HG02970 (cell line): ENCODE data around the gene ABT1.

ENCODE experiments used
- ATAC-seq: cut with Tn5 transposase; IDR thresholded peaks from one replicate; pipeline ENCODE4 v1.9.1; 2021; ENCODE audit warnings: mild to moderate bottlenecking, moderate library complexity, moderate number of reproducible peaks; ENCODE audit not compliant: unreplicated experiment, low FRiP score

Gene ABT1

DNA sequence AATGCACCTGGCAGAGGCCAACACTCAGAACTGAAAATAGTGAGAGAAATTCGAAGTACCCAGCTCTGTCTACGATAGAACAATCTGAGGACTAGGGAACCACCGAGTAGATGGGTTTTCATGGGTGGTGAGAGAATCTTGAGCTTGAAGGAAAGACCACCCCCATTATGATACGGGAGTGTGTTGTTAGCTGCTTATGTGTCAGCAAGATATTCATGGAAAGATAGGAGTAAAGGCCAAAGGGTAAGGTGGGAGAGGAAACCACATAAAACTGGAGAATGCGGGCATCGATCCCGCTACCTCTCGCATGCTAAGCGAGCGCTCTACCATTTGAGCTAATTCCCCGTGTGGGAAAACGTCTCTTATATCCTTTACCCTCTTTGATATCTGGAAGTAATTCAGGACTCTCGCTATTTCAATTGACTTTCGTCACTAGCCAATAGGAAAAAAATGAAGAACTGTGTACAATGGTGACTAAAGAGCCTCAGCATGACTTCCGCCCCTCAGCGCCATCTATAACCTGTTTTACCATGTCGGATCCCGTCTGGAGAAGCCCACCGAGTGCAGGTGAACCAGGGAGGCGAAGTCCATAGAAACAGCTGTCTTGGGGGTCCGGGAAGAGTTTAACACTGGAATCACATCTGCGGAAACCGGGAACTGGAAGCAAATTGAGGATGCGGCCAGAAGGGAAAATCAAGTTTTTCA lies 25.0 kb upstream of the ABT1 start:
- no peak for ATAC-seq

DNA sequence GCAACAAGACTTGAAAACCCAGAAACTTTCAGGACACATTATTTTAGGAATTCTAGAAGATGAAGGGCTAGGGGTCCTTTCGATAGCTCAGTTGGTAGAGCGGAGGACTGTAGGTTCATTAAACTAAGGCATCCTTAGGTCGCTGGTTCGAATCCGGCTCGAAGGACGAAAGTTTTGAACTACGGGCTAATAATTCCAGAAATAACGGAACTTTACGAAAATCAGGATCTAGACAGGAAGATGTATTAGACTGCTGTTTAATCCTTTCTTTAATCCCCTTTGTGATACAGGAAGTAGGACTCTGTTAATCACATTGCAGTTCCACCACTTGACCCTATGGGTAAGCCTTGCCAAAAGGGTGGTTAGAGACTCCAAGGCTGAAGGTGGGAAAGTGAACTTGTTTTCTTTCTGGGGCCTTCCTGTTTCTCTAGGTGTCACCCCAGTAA lies 21.2 kb upstream of the ABT1 start:
- ATAC-seq: no peak

DNA sequence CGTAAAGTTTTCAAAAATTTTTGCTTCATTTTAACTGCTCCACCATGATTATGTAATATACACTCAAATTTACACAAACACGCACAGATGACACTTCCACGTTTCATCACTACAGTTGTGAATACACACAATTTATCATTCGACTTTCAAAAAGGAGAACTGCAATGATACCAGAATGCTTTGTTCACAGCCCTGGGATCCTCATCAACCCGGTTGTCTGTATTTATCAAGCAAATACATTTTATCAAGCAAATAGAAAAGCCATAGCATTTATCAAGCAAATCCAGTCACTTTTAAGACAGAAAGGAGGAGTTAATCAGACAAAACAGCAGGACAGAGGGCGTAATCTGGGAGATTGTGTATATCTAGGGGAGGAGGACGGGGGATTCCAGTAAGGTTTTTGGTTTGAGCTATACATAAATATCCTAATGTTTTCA lies 20.3 kb upstream of the ABT1 start:
- ATAC-seq: no peak

DNA sequence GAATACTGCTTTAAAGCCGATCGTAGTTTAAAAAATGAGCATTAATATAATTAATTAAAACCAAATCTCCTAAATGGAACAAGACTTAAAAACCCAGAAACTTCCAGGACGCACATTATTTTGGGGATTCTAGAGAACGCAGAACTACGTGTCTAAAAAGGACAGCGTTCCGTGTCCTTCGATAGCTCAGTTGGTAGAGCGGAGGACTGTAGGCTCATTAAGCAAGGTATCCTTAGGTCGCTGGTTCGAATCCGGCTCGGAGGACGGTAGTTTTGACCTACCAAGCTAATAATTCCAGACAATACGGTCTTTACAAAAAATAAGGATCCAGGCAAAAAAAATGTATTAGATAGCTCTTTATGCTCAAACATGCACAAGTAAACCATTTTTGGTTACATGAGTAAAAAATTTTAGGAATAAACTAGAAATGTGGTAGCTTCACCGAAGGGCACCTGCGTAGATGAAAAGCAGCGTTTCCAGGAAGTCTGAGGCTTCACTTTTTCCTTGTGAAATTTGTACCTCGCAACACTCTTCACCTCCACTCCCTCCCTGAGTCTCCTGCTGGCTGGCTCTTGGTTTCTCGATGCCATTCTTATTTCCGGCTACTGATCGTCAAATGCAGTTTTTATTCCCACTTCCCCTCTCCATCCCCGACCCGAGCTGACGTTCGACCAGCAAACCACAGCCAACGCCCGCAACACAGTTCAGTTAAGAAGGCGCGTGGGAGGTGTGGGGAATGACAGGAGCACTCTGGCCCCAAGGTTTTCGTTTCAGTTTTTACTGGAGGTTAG lies 19.6 kb upstream of the ABT1 start:
- no peak for ATAC-seq

DNA sequence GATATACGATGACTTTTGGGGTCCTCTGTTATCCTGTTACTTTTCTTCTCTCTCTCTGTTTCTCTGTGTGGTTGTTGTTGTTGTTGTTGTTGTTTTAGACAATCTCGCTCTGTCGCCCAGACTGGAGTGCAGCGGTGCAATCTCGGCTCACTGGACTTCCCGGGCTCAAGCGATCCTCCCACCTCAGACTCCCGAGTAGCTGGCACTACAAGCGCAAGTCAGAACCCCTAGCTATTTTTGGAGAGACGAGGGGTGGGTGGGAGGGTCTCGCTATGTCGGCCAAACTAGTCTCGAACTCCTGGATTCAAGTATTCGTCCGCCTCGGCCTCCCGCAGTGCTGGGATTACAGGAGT lies 19.1 kb upstream of the ABT1 start:
- ATAC-seq: no peak

DNA sequence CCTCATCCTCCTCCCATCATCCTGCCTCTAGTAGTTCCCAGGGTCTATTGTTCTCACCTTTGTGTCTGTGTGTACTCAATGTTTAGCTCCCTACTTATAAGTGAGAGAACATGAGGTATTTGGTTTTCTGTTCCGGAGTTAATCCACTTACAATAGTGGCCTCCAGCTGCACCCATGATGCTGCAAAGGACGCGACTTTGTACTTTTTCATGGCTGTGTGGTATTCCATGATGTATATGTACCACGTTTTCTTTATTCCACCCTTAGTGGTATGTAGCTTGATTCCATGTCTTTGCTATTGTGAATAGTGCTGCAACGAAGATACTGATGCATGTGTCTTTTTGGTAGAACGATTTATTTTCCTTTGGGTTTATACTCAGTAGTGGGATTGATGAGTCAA lies 18.5 kb upstream of the ABT1 start:
- ATAC-seq: no peak

DNA sequence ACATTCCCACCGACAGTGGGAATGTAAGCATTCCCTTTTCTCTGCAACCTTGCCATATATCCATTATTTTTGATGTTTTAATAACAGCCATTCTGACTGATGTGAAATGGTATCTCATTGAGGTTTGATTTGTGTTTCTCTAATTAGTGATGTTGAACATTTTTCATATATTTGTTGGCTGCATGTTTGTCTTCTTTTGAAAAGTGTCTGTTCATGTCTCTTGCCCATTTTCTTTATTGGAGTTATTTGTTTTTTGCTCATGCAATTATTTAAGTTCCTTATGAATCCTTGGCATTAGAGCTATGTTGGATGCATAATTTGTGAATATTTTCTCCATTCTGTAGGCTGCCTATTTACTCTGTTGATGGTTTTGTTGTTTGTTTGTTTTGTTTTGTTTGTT lies 18.0 kb upstream of the ABT1 start:
- no peak for ATAC-seq

DNA sequence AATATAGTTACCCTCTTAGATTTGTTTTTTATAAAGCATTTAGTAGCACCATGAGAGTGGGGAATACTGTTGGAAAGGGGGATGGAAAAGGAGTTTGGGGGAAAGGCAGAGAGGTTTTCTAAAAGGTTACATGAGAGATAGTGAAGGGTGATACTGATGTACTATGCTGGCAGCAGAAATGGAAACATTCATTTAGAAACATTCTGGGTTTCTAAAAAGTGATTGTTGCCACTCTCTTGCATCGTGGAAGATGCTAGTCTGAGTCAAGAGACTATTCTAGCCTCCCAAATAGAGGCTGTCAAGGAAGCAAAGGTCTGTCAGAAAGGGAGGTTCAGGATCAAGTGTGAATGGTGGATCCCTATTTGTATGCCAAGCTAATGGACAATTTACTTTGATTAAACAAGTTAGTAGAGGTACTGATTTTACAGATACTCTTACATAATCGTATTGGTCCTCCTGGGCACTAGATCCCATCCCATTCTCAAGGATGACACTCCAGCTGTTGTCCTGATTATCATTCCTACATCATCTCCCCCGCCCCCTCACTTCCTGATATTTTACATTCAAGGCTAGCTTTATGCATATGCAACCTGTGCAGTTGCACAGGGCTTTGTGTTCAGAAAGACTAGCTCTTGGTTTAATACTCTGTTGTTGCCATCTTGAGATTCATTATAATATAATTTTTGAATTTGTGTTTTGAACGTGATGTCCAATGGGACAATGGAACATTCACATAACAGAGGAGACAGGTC lies 15.4 kb upstream of the ABT1 start:
- ATAC-seq: no peak

DNA sequence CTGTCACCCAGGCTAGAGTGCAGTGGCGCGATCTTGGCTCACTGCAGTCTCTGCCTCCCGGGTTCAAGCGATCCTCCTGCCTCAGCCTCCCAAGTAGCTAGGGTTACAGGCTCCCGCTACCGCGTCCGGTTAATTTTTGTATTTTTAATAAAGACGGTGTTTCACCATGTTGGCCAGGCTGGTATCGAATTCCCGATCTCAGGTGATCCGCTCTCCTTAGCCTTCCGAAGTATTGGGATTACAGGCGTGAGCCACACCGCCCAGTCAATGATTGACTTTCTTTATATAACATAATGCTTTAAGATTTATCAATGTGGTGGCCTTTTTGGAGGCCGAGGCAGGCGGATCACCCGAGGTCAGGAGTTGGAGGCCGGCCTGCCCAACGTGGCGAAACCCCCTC lies 7.8 kb upstream of the ABT1 start:
- ATAC-seq: no peak

DNA sequence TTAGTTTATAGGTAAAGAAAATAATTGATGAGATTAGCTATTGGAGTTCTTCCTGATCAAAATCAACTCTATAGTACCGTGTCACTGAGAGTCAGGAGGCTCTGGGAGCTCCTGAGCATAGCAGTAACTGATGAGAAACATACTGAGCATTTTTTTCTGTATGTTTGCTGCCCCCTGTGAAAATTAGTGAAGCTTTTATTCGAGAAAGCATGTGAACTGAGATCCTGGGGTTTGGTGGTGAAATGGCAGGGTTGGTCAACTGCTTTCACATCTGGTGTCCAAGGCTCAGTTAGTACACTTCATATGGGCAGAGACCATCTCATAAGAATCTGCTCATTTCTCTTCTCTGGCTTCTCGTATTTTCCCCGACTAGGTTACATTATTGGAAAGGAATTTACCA lies 4.1 kb upstream of the ABT1 start:
- no peak for ATAC-seq

DNA sequence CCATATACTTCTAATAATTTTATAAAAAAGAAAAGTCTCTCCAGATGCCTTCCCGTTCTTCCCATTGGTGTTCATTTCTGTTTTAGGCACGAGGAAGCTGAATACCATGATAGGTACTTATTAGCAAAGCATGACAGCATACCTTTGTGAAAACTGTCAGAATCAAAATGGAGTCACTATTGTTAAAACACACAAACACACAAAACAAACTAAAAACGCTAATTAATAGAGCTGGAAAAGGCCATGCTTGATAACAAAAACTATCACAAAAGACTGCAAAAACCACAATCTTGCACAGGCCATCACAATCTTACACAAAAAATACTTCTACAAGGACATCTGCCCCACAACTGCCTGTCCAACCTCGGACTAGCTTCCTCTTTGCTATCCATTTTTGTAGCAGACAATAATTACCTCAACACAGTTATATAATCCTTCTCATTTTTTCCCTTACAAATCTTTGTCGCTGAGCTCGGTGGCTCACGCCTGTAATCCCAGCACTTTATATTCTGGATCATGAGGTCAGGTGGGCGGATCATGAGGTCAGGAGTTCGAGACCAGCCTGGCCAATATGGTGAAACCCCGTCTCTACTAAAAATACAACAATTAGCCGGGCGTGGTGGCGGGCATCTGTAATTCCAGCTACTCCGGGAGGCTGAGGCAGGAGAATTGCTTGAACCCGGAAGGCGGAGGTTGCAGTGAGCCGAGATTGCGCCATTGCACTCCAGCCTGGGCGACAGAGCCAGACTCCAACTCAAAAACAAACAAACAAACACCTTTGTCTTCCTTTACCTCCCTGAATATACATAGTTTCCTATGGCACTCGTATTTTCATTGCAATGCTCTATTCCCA lies 3.2 kb upstream of the ABT1 start:
- ATAC-seq: no peak

DNA sequence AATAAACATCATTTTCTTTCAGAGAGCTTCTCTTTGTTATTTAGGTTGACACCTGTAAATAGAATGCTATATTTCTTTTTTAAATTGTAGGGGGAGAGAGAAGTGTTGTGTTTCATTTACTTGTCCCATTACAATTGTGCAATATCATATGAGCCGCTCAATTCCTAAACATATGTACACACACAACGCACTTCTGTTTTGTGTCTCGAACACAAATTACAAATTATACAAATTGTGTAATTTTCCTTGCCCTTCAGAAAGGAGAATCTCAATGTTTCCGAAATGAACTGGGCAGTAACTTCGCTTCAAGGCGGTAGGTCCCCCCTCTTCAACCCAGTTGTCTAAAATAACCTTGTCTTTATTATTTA lies 2.6 kb upstream of the ABT1 start:
- no peak for ATAC-seq

DNA sequence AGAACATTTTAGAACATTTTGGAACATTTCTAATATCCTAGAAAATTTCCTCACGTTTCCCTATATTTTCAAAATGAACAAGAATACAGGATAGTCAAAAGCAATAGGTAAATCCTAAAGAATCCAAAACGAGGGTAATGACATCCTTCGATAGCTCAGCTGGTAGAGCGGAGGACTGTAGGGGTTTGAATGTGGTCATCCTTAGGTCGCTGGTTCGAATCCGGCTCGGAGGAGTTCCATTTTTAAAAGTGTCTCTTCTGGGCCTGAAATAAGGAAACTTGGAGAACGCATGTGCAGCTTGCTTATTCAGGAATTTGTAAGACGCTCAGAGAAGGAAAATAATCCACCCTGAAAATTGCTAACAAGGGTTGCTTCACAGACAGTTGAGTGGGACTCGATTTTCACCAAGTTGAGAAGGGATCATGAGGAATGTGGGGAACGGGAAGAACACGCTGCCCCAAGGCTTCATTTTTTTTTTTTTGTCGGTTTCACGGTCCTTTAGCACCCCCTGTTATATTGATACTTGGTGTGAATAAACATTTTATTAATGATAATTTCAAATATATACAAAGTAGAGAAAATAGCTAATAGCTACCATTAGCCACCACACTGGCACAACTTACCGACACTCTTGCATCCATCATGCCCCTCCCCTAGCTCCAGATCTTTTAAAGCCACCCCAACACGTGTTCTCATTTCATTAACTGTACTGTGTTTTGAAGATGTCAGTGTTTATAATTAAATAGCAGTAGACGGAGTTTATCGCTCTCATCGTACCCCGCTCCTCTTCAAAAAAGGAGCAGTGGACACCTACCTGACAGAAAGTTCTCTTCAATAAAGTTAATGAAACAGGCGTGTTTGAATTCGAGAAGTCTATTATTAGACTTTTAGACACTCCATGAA lies 1.8 kb upstream of the ABT1 start:
- no peak for ATAC-seq

DNA sequence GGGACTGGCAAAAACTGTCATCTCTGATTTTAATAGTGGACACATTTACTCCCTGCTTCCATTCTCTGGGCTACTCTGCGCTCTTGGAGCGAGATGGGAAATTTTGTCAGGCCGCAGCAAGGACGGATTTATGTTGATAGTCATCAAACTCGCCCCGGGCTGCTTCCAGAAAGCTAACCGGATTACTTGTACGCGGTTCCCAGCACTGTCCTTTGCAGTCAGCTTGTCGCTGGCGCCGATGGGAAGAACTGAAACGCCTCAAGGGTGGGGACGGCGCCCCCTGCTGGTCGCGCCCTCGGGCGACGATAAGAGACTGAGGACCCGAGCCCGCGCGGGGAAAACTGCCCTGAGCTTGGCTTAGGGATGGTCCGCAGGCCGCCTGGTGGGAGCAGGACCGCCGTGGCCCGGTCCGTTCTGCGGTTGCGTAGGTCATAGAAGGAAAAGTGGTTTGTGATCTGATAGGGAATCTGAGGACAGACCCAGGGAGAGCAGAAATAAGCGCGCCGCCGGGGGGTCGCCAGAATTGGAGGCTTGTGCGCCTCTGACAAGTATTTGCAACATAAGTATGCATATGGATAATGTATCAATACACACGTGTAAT lies 984 bp upstream of the ABT1 start:
- ATAC-seq: peak; percentile 46

DNA sequence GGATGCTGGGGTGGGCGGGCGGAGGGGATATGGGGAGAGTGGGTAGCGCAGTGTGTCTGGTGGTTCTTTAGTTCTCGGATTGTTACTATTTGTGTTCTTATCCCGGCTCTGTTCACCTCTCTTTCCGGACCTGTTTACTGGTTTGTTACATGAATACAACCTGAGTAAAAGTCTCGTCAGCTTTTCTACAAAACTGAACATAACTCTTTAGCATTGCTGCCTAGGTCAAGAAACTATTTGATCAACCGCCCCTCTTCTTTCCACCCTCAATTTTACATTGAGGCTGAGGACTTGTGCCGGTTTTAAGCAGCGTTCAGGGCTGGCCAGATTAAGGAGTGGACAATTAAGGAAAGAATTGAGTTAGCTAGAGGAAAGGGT lies 625 bp downstream of the ABT1 start:
- no peak for ATAC-seq

DNA sequence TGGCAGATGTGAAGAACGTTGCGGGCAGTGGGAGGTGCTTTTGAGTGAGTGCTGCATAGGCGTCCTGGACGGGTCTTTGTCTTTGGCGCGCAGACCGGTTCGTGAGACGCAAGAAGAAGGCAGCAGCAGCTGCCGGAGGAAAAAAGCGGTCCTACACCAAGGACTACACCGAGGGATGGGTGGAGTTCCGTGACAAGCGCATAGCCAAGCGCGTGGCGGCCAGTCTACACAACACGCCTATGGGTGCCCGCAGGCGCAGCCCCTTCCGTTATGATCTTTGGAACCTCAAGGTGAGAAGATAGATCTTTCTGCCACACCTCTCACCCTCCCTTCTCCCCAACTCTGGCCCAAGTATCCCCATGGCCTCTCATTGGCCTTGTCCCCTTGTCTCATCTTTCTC lies 1.1 kb downstream of the ABT1 start:
- ATAC-seq: no peak

DNA sequence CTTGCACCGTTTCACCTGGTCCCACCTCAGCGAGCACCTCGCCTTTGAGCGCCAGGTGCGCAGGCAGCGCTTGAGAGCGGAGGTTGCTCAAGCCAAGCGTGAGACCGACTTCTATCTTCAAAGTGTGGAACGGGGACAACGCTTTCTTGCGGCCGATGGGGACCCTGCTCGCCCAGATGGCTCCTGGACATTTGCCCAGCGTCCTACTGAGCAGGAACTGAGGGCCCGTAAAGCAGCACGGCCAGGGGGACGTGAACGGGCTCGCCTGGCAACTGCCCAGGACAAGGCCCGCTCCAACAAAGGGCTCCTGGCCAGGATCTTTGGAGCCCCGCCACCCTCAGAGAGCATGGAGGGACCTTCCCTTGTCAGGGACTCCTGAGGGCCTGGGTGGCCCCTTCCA lies 1.5 kb downstream of the ABT1 start:
- no peak for ATAC-seq

DNA sequence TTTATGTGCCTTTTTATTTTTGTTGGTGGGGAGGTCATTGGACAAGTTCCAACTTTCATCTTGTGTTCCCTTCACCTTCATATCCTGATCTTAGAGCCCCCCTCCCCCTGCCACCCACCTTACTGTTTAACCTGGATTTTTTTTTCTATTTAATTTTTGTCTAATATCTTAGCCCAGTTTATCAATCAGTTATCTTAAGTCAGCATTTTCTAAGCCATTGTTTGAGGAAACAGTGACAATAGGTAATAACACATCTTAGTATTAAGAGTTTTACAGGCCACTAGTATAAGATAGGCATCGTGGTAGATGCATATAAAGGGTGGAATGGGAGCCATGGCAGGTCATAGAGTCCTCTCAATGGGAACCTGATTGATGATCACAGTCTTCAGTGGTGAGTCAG lies 2.4 kb downstream of the ABT1 start:
- ATAC-seq: no peak

DNA sequence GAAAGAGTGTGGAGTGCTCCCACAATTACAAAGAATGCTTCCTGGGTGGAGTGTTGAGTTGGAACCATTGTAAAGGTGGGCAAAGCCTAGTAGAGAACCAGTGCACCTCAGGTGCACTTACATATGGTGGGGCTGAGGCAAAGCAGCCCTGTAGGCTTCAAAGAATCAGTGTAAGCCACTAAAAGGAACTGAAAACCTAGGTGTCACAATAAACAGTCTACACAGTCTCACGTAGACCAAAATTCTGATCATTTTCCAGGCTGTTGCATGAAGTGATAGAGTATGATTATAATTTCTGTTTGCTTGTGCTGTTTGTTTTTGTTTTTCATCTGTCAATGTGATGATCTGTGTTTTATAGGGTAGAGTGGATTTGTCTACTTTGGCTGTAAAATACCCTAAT lies 2.8 kb downstream of the ABT1 start:
- ATAC-seq: no peak
